ENCODE measurements around the gene POMGNT1.

POMGNT1 gene

DNA sequence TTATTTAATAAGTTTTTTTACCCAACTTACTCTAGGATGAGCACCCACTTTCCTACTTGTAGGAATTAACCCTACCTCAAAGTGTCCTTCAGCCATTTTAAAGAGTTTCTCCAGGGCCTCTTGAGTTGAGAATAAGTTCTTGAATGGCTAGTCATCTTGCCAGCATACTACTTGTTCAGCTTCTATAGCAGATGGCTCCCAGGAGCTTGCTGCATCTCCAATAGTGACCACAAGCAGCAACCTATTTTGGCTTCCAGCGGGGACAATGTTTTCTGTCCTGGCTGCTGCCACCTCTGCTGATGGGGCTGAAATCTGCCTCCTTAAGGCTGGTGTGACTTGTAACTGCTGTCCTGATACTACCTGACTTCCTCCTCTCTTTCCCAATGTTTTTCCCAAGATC is 45.0 kb downstream of the POMGNT1 start:
- no peak for DNase-seq

DNA sequence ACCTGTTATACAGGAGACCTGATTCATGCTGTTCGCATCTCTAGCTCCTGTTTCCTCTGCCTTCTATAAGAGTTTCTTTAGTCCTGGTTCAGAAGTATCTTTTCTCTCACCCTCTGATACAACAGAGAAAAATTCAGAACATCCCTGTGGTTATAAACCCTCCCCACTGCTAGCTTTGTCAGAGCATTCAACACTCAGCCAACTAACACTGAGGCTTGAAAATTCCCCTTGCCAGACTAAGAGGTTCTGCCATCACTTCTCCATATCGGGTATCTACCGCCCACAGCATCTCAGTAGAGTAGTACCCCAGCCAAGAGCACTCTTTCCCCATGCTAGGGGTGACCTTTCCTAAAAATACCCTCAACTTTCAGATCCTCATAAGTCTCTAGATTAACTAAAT is 46.2 kb downstream of the POMGNT1 start:
- DNase-seq: no peak

DNA sequence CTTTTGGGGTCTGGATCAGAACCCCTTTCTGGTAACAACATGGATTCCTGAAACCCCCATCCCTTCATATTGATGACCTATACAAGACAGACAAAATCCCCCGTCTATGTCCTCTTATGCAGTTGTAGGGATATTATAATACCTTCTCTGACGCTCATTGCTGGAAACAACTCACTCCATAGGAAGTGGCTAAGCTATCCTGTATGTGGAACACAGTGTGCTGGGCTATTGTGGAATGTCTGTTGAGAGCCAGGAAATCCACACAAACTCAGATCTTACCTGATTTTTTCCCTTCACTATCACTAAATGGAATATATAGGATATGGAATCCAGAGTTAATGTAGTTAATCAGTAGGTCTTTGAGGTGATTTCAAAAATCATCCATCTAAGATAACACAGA is 48.1 kb downstream of the POMGNT1 start:
- DNase-seq: no peak

DNA sequence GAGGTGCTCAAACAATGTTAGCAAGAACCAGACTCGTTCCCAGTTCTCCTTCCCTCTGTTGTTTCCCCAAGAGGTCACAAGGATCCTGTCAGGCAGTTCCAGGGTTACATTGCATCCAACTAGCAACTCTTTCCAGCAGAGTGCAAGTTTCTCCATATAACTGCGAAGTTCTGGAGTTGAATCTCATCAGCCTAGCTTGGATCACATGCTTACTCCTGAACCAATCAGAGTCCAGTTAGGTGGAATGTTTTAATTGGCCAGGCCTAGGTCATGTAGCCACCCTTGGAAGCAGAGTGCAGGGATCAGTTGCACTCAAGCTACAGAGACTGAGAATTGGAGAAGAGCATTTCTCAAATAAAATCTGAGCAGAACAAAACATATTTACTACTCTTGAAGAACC is 49.9 kb downstream of the POMGNT1 start:
- DNase-seq: no peak

Data from CD4-positive, alpha-beta T cell treated with Interleukin-17A for 4 hours (primary cell).